HCT116 (cell line): ENCODE results near the gene CEP131. TPM values are rescaled to one million over a fixed set of nuclear protein-coding genes. Genes with fewer than 3 reads are reported as not detected.

ENCODE experiments used
- ATAC-seq: fragments of 200-7000 bp; cut with Tn5 transposase; 2 replicates; pipeline ENCODE4 v1.9.1; 2020; ENCODE audit warnings: mild to moderate bottlenecking, moderate library complexity
- BruUV-seq: library from RNA; stranded (reverse); fragments of 400-500 nt; replicated peaks from 2 replicates; lab custom pipeline; 2021; lab: Mats Ljungman, UMichigan
- CTCF ChIA-PET: fragments of 300-600 bp; sonication (Branson Sonifier 250); formaldehyde crosslinking; loops from one replicate; lab custom pipeline; 2021; ENCODE audit warnings: antibody characterized with exemption; lab: Charles Lee
- POLR2A ChIA-PET: fragments of 300-600, 350-600 bp; sonication (Branson Sonifier 250); formaldehyde crosslinking; loops from one replicate; lab custom pipeline; 2021; ENCODE audit warnings: antibody characterized with exemption; lab: Charles Lee
- RAD21 ChIA-PET, 2 experiments: fragments of 300-600 bp; sonication (Branson Sonifier 250); formaldehyde crosslinking; loops; one replicate each; lab custom pipeline; 2023; ENCODE audit warnings: low total read pairs in 2 of 2; ENCODE audit not compliant: uncharacterized antibody in 2 of 2, unreplicated experiment in 2 of 2, low non-redundant PET in 1 of 2; lab: Charles Lee
- DNase-seq: peaks from one replicate; pipeline ENCODE4 v3.0.0-alpha.2; 2010; ENCODE audit warnings: low read depth, low spot score
- H2AFZ ChIP-seq: fragments of 200-600 bp; shearing (Covaris generic), sonication (generic); 2 replicates; pipeline ENCODE4 v1.6.1; 2017; ENCODE audit warnings: low read depth, mixed run types, mixed read lengths, antibody characterized with exemption, low read length; ENCODE audit not compliant: poor library complexity, severe bottlenecking
- H3K27ac ChIP-seq: 2 replicates; pipeline ENCODE4 v1.5.1; 2012; ENCODE audit warnings: low read depth, low read length
- H3K27me3 ChIP-seq: fragments of 200-600 bp; sonication (generic); 2 replicates; pipeline ENCODE4 v1.6.1; 2016; ENCODE audit warnings: mixed run types, low read length, mixed read lengths; ENCODE audit not compliant: insufficient read depth
- H3K36me3 ChIP-seq, 2 experiments: fragments of 200-500 bp in 1 of 2; fragments of 200-600 bp in 1 of 2; sonication (Bioruptor generic) in 1 of 2; sonication (generic) in 1 of 2; 2 replicates each; pipeline versions ENCODE4 v1.5.1 to v1.6.1; 2014 to 2016; ENCODE audit warnings: low read length in 2 of 2, inconsistent platforms in 1 of 2, mixed read lengths in 1 of 2, mixed run types in 1 of 2; ENCODE audit not compliant: insufficient read depth in 2 of 2, control insufficient read depth in 1 of 2
- H3K4me1 ChIP-seq, 2 experiments: fragments of 200-600 bp in 1 of 2; sonication (generic) in 1 of 2; 2 replicates each; pipeline versions ENCODE4 v1.5.1 to v1.6.1; 2012 to 2017; ENCODE audit warnings: low read length in 2 of 2, inconsistent platforms in 1 of 2, mild to moderate bottlenecking in 1 of 2, mixed read lengths in 1 of 2, mixed run types in 1 of 2, moderate library complexity in 1 of 2; ENCODE audit not compliant: insufficient read depth in 2 of 2, control insufficient read depth in 1 of 2
- H3K4me2 ChIP-seq: fragments of 200-600 bp; sonication (generic); 2 replicates; pipeline ENCODE4 v1.6.1; 2017; ENCODE audit warnings: mixed run types, low read length, mixed read lengths
- H3K4me3 ChIP-seq, 2 experiments: fragments of 200-600 bp in 1 of 2; sonication (generic) in 1 of 2; replicated peaks in 1 of 2; 2 replicates each; pipeline ENCODE4 v1.5.1; 2011 to 2016; ENCODE audit warnings: low read length in 2 of 2, control low read depth in 1 of 2, low read depth in 1 of 2, mild to moderate bottlenecking in 1 of 2, mixed read lengths in 1 of 2, mixed run types in 1 of 2
- H3K79me2 ChIP-seq: fragments of 200-600 bp; sonication (generic); 2 replicates; pipeline ENCODE4 v1.6.1; 2017; ENCODE audit warnings: mild to moderate bottlenecking, mixed run types, low read length, moderate library complexity, mixed read lengths; ENCODE audit not compliant: insufficient read depth
- H3K9ac ChIP-seq: fragments of 200-600 bp; sonication (generic); 2 replicates; pipeline ENCODE4 v1.6.1; 2016; ENCODE audit warnings: low read length, mixed read lengths
- H3K9me2 ChIP-seq: fragments of 200-600 bp; sonication (generic), shearing (Covaris generic); 2 replicates; pipeline ENCODE4 v1.6.1; 2017; ENCODE audit warnings: mixed run types, mild to moderate bottlenecking, moderate library complexity; ENCODE audit not compliant: insufficient read depth
- H3K9me3 ChIP-seq, 2 experiments: fragments of 200-500 bp in 1 of 2; fragments of 200-600 bp in 1 of 2; sonication (Bioruptor generic) in 1 of 2; sonication (generic) in 1 of 2; 2 replicates each; pipeline ENCODE4 v1.6.1; 2014 to 2017; ENCODE audit warnings: low read length in 2 of 2, mixed read lengths in 2 of 2, inconsistent platforms in 1 of 2, low read depth in 1 of 2, mild to moderate bottlenecking in 1 of 2, mixed run types in 1 of 2, moderate library complexity in 1 of 2; ENCODE audit not compliant: control insufficient read depth in 1 of 2, insufficient read depth in 1 of 2
- H4K20me1 ChIP-seq: fragments of 200-600 bp; sonication (generic), shearing (Covaris generic); 2 replicates; pipeline ENCODE4 v1.6.1; 2017; ENCODE audit warnings: mixed run types, mild to moderate bottlenecking, moderate library complexity; ENCODE audit not compliant: insufficient read depth
- CBX3 ChIP-seq: IDR thresholded peaks from 2 replicates; pipeline ENCODE4 v1.6.1; 2012; ENCODE audit warnings: low read depth
- CEBPB ChIP-seq: IDR thresholded peaks from 2 replicates; pipeline ENCODE4 v1.6.1; 2012; ENCODE audit warnings: low read depth
- FOSL1 ChIP-seq: IDR thresholded peaks from 2 replicates; pipeline ENCODE4 v1.6.1; 2012; ENCODE audit warnings: low read depth
- POLR2A ChIP-seq: IDR thresholded peaks from 2 replicates; pipeline ENCODE4 v1.7.0; 2011; ENCODE audit warnings: borderline replicate concordance; ENCODE audit not compliant: insufficient read depth, insufficient read length; ENCODE audit errors: extremely low read depth
- POLR2AphosphoS5 ChIP-seq: IDR thresholded peaks from 2 replicates; pipeline ENCODE4 v1.6.1; 2011; ENCODE audit warnings: mild to moderate bottlenecking, low read depth, low read length, moderate library complexity
- RAD21 ChIP-seq: IDR thresholded peaks from 2 replicates; pipeline ENCODE4 v1.6.1; 2012; ENCODE audit warnings: low read depth, mild to moderate bottlenecking
- TCF7L2 ChIP-seq: IDR thresholded peaks from 2 replicates; pipeline ENCODE4 v1.7.0; 2011; ENCODE audit warnings: borderline replicate concordance, inconsistent platforms; ENCODE audit not compliant: insufficient read depth, insufficient read length; ENCODE audit errors: extremely low read depth
- ZFX ChIP-seq: fragments of 450-650 bp; IDR thresholded peaks from 2 replicates; pipeline ENCODE4 v1.6.1; 2017
- intact Hi-C: fragments of 100-400 bp; cut with micrococcal nuclease; formaldehyde crosslinking; loops from 2 replicates; pipeline ENCODE4 v1.10.0; 2022
- total RNA-seq: library from RNA; stranded (reverse); gene quantifications from one replicate; pipeline ENCODE4 v1.2.1, GENCODE V29; 2021; ENCODE audit not compliant: unreplicated experiment
- TF ChIP-seq, protein P1 (sequence below): IDR thresholded peaks from 2 replicates; pipeline ENCODE4 v1.6.1; 2011; ENCODE audit warnings: mild to moderate bottlenecking, low read length, moderate library complexity; ENCODE audit not compliant: insufficient replicate concordance; ENCODE audit errors: extremely low read depth
- TF ChIP-seq, protein P2 (sequence below): IDR thresholded peaks from 2 replicates; pipeline ENCODE4 v1.6.1; 2012
- TF ChIP-seq, protein P3 (sequence below): IDR thresholded peaks from 2 replicates; pipeline ENCODE4 v1.6.1; 2012; ENCODE audit warnings: low read depth
- TF ChIP-seq, protein P4 (sequence below): IDR thresholded peaks from 2 replicates; pipeline ENCODE4 v1.6.1; 2012
- TF ChIP-seq, protein P5 (sequence below), 3 experiments: fragments of 200-600 bp in 1 of 3; sonication (generic) in 1 of 3; IDR thresholded peaks in 2 of 3; conservative IDR thresholded peaks in 1 of 3; 2 replicates each; pipeline ENCODE4 v1.5.1; 2012 to 2017; ENCODE audit warnings: low read depth in 2 of 3, low read length in 2 of 3, antibody characterized with exemption in 1 of 3, borderline replicate concordance in 1 of 3, control low read depth in 1 of 3, mild to moderate bottlenecking in 1 of 3, mixed read lengths in 1 of 3, mixed run types in 1 of 3, moderate library complexity in 1 of 3; ENCODE audit not compliant: insufficient read depth in 1 of 3

The CEP131 gene
- total RNA-seq, 1 experiment from 2014 or later, result 30.2 TPM

DNA sequence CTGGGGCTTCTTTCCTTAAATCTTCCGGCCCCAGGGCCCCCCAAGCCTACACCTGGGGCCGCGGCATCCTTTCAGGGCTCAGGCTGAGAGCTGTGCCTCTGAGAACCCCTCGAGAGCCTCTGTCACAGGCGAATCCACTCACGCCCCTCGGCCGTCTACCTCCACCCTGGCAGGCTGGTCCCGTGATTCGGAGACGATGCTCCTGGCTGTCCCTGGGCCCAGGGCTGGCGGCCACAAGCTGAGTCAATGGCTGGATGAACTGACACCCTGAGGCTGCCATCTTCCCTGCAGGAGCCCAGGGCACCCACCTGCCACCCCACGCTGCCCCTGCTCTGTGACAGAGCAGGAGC lies 11.7 kb upstream of the CEP131 start:
- H3K9me2 ChIP-seq, result no peaks in the 10 kb centered on the region
- POLR2A ChIA-PET, result interaction anchor here (0.6 to 1.2 kb wide), 2 partner anchors 90 to 1035 kb away, joined by 3 read pairs; no protein-coding TSS in a partner anchor
- no peak overlapping the region for H3K9ac ChIP-seq
- H3K4me1 ChIP-seq, result peaks cover 6 to 11% of the 10 kb centered on the region in 2 experiments; a peak in 3 of 4 replicates
- DNase-seq (no peak), ATAC-seq (no peak)
- no peaks in the 10 kb centered on the region for H3K27me3 ChIP-seq
- H3K4me3 ChIP-seq, result no peak overlapping the region
- H3K36me3 ChIP-seq, result peaks cover 5 to 7% of the 10 kb centered on the region in 2 experiments; a peak in 1 of 4 replicates
- H3K27ac ChIP-seq, result no peak overlapping the region
- H4K20me1 ChIP-seq, result no peaks in the 10 kb centered on the region
- BruUV-seq, result no TSS peak
- no peak for TF ChIP-seq TCF7L2
- TF ChIP-seq FOSL1, result no peak
- TF ChIP-seq, protein P1, sequence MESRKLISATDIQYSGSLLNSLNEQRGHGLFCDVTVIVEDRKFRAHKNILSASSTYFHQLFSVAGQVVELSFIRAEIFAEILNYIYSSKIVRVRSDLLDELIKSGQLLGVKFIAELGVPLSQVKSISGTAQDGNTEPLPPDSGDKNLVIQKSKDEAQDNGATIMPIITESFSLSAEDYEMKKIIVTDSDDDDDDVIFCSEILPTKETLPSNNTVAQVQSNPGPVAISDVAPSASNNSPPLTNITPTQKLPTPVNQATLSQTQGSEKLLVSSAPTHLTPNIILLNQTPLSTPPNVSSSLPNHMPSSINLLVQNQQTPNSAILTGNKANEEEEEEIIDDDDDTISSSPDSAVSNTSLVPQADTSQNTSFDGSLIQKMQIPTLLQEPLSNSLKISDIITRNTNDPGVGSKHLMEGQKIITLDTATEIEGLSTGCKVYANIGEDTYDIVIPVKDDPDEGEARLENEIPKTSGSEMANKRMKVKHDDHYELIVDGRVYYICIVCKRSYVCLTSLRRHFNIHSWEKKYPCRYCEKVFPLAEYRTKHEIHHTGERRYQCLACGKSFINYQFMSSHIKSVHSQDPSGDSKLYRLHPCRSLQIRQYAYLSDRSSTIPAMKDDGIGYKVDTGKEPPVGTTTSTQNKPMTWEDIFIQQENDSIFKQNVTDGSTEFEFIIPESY, result no peak
- TF ChIP-seq, protein P2, sequence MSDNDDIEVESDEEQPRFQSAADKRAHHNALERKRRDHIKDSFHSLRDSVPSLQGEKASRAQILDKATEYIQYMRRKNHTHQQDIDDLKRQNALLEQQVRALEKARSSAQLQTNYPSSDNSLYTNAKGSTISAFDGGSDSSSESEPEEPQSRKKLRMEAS, result no peak
- TF ChIP-seq POLR2A, result no peak
- no peak for TF ChIP-seq RAD21
- TF ChIP-seq ZFX, result no peak
- TF ChIP-seq POLR2AphosphoS5, result no peak
- TF ChIP-seq, protein P3, sequence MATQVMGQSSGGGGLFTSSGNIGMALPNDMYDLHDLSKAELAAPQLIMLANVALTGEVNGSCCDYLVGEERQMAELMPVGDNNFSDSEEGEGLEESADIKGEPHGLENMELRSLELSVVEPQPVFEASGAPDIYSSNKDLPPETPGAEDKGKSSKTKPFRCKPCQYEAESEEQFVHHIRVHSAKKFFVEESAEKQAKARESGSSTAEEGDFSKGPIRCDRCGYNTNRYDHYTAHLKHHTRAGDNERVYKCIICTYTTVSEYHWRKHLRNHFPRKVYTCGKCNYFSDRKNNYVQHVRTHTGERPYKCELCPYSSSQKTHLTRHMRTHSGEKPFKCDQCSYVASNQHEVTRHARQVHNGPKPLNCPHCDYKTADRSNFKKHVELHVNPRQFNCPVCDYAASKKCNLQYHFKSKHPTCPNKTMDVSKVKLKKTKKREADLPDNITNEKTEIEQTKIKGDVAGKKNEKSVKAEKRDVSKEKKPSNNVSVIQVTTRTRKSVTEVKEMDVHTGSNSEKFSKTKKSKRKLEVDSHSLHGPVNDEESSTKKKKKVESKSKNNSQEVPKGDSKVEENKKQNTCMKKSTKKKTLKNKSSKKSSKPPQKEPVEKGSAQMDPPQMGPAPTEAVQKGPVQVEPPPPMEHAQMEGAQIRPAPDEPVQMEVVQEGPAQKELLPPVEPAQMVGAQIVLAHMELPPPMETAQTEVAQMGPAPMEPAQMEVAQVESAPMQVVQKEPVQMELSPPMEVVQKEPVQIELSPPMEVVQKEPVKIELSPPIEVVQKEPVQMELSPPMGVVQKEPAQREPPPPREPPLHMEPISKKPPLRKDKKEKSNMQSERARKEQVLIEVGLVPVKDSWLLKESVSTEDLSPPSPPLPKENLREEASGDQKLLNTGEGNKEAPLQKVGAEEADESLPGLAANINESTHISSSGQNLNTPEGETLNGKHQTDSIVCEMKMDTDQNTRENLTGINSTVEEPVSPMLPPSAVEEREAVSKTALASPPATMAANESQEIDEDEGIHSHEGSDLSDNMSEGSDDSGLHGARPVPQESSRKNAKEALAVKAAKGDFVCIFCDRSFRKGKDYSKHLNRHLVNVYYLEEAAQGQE, result no peak
- TF ChIP-seq CBX3, result no peak
- TF ChIP-seq, protein P4, sequence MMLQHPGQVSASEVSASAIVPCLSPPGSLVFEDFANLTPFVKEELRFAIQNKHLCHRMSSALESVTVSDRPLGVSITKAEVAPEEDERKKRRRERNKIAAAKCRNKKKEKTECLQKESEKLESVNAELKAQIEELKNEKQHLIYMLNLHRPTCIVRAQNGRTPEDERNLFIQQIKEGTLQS, result no peak
- TF ChIP-seq, protein P5, sequence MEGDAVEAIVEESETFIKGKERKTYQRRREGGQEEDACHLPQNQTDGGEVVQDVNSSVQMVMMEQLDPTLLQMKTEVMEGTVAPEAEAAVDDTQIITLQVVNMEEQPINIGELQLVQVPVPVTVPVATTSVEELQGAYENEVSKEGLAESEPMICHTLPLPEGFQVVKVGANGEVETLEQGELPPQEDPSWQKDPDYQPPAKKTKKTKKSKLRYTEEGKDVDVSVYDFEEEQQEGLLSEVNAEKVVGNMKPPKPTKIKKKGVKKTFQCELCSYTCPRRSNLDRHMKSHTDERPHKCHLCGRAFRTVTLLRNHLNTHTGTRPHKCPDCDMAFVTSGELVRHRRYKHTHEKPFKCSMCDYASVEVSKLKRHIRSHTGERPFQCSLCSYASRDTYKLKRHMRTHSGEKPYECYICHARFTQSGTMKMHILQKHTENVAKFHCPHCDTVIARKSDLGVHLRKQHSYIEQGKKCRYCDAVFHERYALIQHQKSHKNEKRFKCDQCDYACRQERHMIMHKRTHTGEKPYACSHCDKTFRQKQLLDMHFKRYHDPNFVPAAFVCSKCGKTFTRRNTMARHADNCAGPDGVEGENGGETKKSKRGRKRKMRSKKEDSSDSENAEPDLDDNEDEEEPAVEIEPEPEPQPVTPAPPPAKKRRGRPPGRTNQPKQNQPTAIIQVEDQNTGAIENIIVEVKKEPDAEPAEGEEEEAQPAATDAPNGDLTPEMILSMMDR (IDR thresholded peaks at IDR 0.05 in 2 of 3, conservative IDR thresholded peaks at IDR 0.05 in 1 of 3; ENCODE audit: borderline replicate concordance in 1 of 3, insufficient read depth in 1 of 3, low read depth in 2 of 3, low read length in 2 of 3), result no peak
- no peak for TF ChIP-seq CEBPB
- RAD21 ChIA-PET, result no interaction called here
- no peak overlapping the region for H2AFZ ChIP-seq
- CTCF ChIA-PET, result interaction anchor here (1.0 kb wide), 1 partner anchor 92 kb away, joined by 4 read pairs; no protein-coding TSS in a partner anchor
- no peaks in the 10 kb centered on the region for H3K9me3 ChIP-seq
- intact Hi-C loops, result no loop called here
- H3K4me2 ChIP-seq, result no peak overlapping the region
- H3K79me2 ChIP-seq, result peaks cover 19% of the 10 kb centered on the region
